ENCODE results near the gene CMBL. TPM values are rescaled to one million over a fixed set of nuclear protein-coding genes. Genes with fewer than 3 reads are reported as not detected.

CMBL gene
- total RNA-seq, 1 donor from 2014 or later, result 20.5 TPM

GRCh38 chr5:10331341-10331796 lies 23.7 kb upstream of the CMBL start:
- Mint-ChIP-seq H3K36me3 (ENCODE audit: low read depth) (no peaks in the 10 kb centered on the region), H3K27ac (ENCODE audit: unreplicated experiment) (peak overlapping the region; percentile 88), H3K4me3 (ENCODE audit: unreplicated experiment) (no peak overlapping the region), H3K4me1 (ENCODE audit: low read depth) (peaks cover 59% of the 10 kb centered on the region), H3K27me3 (ENCODE audit: low read depth) (no peaks in the 10 kb centered on the region), H3K9me3 (ENCODE audit: low read depth) (no peaks in the 10 kb centered on the region)
- no peak for TF ChIP-seq CTCF (IDR thresholded peaks at IDR 0.05)
- no peak for DNase-seq (ENCODE audit: low spot score)

- Mint-ChIP-seq H3K36me3 (ENCODE audit: low read depth) (no peaks in the 10 kb centered on the region), H3K4me3 (ENCODE audit: unreplicated experiment) (no peak overlapping the region), H3K27ac (ENCODE audit: unreplicated experiment) (peak overlapping the region; percentile 88), H3K4me1 (ENCODE audit: low read depth) (peaks cover 59% of the 10 kb centered on the region), H3K9me3 (ENCODE audit: low read depth) (no peaks in the 10 kb centered on the region), H3K27me3 (ENCODE audit: low read depth) (no peaks in the 10 kb centered on the region)
- no peak for DNase-seq (ENCODE audit: low spot score)
- TF ChIP-seq CTCF (IDR thresholded peaks at IDR 0.05), result no peak
Measured at GRCh38 chr5:10330511-10331230, 23.0 kb upstream of the CMBL start.

GRCh38 chr5:10329820-10330481 lies 22.2 kb upstream of the CMBL start:
- peaks cover 61% of the 10 kb centered on the region for H3K4me1 Mint-ChIP-seq (ENCODE audit: low read depth)
- H3K27ac Mint-ChIP-seq (ENCODE audit: unreplicated experiment), result peak overlapping the region; percentile 88
- H3K36me3 Mint-ChIP-seq (ENCODE audit: low read depth), result no peaks in the 10 kb centered on the region
- DNase-seq (ENCODE audit: low spot score), result no peak
- no peak overlapping the region for H3K4me3 Mint-ChIP-seq (ENCODE audit: unreplicated experiment)
- H3K27me3 Mint-ChIP-seq (ENCODE audit: low read depth), result no peaks in the 10 kb centered on the region
- TF ChIP-seq CTCF (IDR thresholded peaks at IDR 0.05), result no peak
- no peaks in the 10 kb centered on the region for H3K9me3 Mint-ChIP-seq (ENCODE audit: low read depth)

GRCh38 chr5:10329446-10329819 lies 21.7 kb upstream of the CMBL start:
- TF ChIP-seq CTCF (IDR thresholded peaks at IDR 0.05), result no peak
- no peaks in the 10 kb centered on the region for H3K36me3 Mint-ChIP-seq (ENCODE audit: low read depth)
- no peaks in the 10 kb centered on the region for H3K9me3 Mint-ChIP-seq (ENCODE audit: low read depth)
- peaks cover 65% of the 10 kb centered on the region for H3K4me1 Mint-ChIP-seq (ENCODE audit: low read depth)
- H3K4me3 Mint-ChIP-seq (ENCODE audit: unreplicated experiment), result no peak overlapping the region
- no peak for DNase-seq (ENCODE audit: low spot score)
- no peaks in the 10 kb centered on the region for H3K27me3 Mint-ChIP-seq (ENCODE audit: low read depth)
- peak overlapping the region; percentile 88 for H3K27ac Mint-ChIP-seq (ENCODE audit: unreplicated experiment)

- Mint-ChIP-seq H3K4me3 (ENCODE audit: unreplicated experiment) (no peak overlapping the region), H3K36me3 (ENCODE audit: low read depth) (no peaks in the 10 kb centered on the region), H3K27ac (ENCODE audit: unreplicated experiment) (no peak overlapping the region), H3K4me1 (ENCODE audit: low read depth) (peaks cover 66% of the 10 kb centered on the region), H3K27me3 (ENCODE audit: low read depth) (no peaks in the 10 kb centered on the region), H3K9me3 (ENCODE audit: low read depth) (no peaks in the 10 kb centered on the region)
- no peak for TF ChIP-seq CTCF (IDR thresholded peaks at IDR 0.05)
- no peak for DNase-seq (ENCODE audit: low spot score)
Measured at GRCh38 chr5:10328323-10328722, 20.6 kb upstream of the CMBL start.
